ENCODE results near the gene TAS2R3.
"Not testable (repeated sequence)": the region's sequence is repeated elsewhere in the genome, so short reads cannot be mapped to it uniquely, and the experiment has no call there.

Gene TAS2R3, protein sequence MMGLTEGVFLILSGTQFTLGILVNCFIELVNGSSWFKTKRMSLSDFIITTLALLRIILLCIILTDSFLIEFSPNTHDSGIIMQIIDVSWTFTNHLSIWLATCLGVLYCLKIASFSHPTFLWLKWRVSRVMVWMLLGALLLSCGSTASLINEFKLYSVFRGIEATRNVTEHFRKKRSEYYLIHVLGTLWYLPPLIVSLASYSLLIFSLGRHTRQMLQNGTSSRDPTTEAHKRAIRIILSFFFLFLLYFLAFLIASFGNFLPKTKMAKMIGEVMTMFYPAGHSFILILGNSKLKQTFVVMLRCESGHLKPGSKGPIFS

DNA sequence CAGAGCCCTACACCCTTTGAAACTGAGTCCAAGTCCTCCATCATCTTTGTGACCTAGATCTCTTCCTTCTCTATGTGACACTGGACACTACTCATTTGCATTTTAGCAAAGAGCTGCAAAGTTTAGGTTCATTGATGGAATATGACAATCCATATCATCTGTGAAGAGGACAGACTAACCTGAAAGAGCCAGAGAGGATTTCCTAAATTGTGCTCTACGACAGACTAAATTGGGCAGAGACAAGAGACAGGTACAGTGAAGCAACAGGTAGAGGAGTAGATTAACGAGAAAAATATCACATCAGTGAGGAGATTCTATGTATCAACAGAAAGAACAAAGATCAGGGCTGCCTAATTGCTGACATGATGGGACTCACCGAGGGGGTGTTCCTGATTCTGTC is at the start of gene TAS2R3:
Gene TAS2R3, plus strand, starts transcription at position 301 of the 400 bp plus-strand sequence. Its CDS starts 62 bp downstream, at position 363.
- no peak for DNase-seq

GRCh38 chr7:141714571-141714970 is 49.3 kb upstream of the TAS2R3 start:
- no peak for DNase-seq

- DNase-seq: no peak
Observed at GRCh38 chr7:141715018-141715417, 48.9 kb upstream of the TAS2R3 start.

DNA sequence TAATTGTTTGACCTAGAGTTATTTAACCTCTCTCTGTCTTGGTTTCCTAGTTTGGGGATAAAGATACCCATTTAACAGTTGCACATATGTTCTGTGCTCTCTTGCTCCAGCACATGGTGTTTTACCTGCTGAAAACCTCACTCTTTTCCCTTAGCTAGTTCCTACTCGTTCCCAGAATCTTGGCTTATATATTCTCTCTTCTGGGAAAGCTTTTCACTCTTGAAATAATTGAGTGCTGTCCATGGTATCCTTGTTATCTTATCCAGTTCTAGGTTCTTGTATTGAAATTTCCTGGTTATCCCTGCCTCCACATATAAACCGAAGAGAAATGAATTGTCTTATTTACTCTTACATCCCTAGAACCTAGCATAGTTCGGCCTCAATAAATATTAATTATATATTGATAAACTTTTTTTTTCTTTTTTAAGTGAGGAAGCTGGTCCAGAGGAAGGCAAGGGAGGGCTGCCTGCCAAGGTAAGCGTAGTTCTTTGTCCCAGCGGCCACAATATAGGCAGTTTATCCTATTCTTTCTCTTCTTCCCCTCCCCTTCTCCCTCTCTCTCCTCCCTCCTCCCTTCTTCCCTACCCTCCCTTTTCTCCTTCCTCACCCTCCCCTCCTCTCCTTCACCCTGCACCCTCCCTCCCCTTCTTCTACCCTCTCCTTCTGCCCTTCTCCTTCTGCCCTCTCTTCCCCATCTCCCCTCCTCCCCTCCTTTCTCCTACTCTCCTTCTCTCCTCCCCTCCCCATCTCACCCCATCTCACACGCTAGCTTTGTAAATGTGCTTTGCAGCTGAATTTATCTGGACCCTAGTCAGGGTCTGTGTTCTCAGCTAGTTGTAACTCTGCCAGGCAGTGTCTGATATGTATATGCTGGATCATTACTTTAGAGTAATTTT is 47.9 kb upstream of the TAS2R3 start:
- DNase-seq: no peak

DNA sequence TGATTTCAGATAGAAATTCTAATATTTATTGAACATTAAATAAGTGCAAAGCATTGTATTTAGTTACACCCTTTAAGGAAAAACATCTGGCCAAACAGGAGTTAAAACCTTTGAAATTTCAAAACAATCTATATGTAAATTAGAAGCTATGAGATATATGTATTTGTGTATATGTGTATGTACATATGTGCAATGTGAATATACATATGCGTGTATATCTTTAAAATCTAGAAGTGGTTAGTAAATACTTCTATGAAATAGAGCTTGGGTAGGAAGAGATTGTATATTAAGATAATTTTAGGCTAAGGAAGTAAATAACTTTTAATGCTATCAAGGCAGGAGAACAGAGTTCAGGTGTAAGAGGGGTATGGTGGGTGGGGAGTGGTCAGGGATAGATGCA is 46.4 kb upstream of the TAS2R3 start:
- DNase-seq: no peak

- DNase-seq: no peak
Observed at GRCh38 chr7:141722529-141722928, 41.4 kb upstream of the TAS2R3 start.

GRCh38 chr7:141729020-141729419 is 34.9 kb upstream of the TAS2R3 start:
- no peak for DNase-seq

DNA sequence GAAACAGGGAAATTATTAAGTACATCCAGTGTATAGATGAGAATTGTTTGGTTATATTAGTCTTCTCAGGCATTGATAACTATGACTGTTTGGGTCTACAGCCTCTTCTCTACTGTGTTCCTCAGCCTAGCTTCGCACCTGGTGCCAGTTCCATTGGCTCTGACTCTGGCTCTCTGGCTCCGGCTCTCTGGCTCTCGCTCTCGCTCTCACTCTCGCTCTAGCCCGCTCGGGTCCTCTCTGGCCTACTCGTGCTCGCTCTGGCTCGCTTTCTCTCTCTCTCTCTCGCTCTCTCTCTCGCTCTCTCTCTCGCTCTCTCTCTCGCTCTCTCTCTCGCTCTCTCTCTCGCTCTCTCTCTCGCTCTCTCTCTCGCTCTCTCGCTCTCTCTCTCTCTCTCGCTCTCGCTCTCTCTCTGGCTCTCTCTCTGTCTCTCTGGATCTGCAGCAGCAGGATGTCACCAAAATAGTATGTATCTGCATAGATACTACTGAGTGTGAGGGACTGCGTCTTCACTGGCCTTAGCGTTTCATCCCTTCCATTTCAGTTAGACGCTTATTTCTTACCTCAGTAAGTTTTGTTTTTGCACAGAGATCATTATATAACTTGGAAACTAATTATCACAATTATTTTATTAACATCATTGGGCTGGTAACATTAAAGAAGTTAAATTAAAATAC is 32.3 kb upstream of the TAS2R3 start:
- DNase-seq: no peak

DNA sequence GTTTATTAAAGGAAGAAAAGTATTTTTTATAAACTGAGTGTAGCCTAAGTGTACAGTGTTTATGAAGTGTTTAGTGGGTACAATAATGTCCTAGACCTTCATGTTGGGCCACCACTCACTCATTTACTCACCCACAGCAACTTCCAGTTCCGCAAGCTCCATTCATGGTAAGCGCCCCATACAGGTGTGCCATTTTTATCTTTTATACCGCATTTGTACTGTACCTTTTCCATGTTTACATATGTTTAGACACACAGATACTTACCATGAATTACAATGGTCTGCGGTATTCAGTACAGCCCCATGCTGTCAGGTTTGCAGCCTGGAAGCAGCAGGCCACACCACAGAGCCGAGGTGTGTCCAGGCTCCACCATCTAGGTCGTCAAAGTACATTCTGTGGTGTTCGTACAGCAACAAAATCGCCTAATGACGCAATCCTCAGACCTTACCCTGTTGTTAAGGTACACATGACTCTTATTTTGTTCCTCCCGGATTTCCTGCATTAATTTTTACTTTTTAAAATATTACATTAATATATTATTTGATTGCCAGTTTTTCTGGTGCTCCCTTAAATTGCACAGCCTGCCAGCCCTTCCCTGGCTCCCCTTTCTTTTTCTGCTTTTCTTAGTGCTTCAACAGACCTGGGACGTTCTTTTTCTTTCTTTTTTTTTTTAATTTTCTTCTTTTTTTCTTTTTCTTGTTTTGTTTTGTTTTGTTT is 26.6 kb upstream of the TAS2R3 start:
- DNase-seq: peak in 1 of 2 donors; percentile 5

DNA sequence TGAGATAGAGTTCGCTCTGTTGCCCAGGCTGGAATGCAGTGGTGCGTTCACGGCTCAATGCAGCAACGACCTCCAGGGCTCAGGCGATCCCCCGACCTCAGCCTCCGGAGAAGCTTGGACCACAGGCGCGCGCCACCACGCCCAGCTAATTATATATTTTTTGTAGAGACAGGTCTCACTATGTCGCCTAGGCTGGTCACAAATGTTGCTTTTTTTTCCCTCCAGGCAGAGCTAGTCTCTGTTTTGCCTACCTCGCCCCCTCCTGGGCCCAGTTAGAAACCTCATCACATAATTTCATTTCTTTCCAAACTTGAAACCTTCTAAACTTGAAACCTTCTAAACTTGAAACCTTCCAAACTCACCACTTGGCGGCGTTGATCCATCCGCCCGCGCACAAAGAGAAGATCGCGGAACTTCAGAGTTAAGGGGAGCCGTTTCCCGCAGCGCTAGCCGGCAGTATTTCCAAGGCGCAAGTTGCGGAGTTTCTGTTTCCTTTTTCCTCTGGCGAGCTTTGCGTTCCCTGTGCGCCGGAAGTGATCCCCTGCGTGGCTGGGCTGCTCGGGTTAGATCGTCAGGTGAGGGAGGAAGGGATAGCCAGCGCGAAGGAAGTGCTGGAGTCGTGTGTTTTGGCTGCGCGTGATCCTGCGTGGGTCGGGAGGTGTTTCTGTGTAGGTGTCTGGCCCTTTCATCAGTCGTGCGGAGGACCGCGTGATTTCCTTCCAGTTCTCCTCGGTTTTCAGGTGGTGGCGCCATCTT is 25.9 kb upstream of the TAS2R3 start, which contains the start of gene SSBP1:
Gene SSBP1, plus strand, starts transcription at position 523 of the 756 bp plus-strand sequence. CDS start 809 bp downstream, outside the sequence.
- peak; percentile 89 to 90 for DNase-seq

DNA sequence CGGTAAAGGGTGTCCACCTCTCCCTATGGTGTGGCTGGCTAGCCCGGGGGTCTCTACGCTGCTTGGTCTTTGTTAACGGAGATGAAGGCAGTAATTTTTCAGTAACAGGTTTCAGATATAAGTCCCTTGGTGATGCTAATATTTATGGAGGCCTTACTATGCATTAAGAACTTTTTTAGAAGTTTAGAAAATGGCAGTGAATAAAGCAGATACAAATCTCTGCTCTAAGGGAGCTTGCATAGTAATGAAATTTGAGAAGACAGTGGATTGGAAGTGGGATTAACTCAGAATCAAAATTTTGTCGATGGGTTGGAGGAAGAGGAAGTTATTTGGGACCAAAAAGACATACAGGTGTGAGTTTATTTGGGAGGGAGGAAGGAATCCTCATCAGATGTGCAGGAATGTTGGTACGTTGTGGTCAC is 25.3 kb upstream of the TAS2R3 start:
- DNase-seq: no peak

DNA sequence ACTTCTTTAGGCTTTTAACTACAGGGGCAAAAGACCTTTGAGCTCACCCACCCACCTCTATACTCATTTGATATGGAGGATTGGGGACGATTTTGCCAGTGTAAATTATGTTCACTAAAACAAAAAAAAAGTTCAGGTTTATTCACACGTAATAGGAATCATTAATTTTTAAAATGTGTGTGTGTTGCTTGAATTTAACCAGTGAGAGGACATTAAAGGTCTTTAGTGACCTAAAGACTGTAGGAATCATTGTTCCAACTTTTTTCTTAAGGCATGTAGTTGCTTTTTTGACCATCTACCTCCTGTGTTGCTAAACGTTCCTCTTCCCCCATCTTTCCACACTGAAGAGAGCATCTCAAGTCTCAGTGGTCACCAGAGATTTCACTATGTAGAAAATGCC is 24.6 kb upstream of the TAS2R3 start:
- DNase-seq: no peak

- DNase-seq: no peak
Observed at GRCh38 chr7:141742229-141742628, 21.7 kb upstream of the TAS2R3 start.

- DNase-seq: no peak
Observed at GRCh38 chr7:141744131-141744530, 19.8 kb upstream of the TAS2R3 start.

DNA sequence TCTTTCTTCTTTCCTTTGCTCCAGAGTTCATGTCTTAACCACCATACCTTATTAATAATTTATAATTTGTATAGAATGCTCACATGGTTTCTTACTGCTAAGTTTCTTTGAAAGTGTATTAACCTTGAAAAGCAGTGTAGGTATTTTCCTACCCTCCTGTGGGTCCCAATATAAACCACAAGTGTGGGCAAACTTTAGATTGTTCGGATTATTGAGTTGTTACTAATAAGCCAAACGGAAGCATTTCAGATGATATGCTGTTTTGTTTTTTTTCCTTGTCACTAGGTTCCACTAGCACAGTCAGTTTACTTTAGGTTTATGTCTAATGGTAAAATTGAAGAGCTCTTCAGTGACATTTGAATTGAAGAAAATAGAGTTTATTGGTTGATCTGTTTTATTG is 15.5 kb upstream of the TAS2R3 start:
- DNase-seq: no peak

- not testable (repeated sequence) for DNase-seq
Observed at GRCh38 chr7:141751904-141752303, 12.0 kb upstream of the TAS2R3 start.

- no peak for DNase-seq
Observed at GRCh38 chr7:141752634-141753033, 11.3 kb upstream of the TAS2R3 start.

DNA sequence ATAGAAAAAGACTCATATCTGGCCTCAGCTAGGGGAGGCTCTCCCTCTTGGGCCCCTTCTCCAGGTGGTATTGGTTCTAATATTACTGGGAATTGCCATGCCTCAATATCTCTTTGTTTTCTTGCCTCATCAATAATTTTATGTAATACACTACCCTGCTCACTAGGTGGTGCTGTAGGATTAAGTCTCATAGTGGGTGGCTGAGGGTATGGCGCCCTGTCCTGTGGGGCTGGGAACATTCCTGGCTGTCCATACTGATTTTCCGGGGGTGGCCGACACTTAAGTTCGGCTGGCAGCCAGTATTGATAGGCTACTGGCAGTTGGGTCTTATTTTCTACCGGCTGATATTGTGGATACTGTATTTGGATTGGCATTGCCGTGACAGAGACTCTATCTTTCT is 9.0 kb upstream of the TAS2R3 start:
- DNase-seq: no peak

DNA sequence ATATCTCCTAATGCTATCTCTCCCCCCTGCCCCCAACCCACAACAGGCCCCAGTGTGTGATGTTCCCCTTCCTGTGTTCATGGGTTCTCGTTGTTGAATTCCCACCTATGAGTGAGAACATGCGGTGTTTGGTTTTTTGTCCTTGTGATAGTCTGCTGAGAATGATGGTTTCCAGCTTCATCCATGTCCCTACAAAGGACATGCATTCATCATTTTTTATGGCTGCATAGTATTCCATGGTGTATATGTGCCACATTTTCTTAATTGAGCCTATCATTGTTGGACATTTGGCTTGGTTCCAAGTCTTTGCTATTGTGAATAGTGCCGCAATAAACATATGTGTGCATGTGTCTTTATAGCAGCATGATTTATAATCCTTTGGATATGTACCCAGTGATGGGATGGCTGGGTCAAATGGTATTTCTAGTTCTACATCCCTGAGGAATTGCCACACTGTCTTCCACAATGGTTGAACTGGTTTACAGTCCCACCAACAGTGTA is 6.2 kb downstream of the TAS2R3 start:
- DNase-seq: not testable (repeated sequence)

GRCh38 chr7:141776374-141776773 is 12.5 kb downstream of the TAS2R3 start, which contains the start of gene TAS2R4:
TSS of gene TAS2R4 (plus strand) at chr7:141776674. CDS start at chr7:141778489, 1,815 bp downstream.
- no peak for DNase-seq

Data from activated CD4-positive, alpha-beta T cell treated with anti-CD3 and anti-CD28 coated beads for 4 hours (primary cell).